HepG2 (cell line): Measurements from ENCODE around the gene MAGIX. TPM values are rescaled to one million over a fixed set of nuclear protein-coding genes. Genes with fewer than 3 reads are reported as not detected.

Experiments
- IRF2 ChIP-seq: IDR thresholded peaks from 2 replicates; pipeline ENCODE4 v1.6.1; 2018; ENCODE audit warnings: missing genetic modification reagents, missing compliant biosample characterization
- KLF9 ChIP-seq: IDR thresholded peaks from 2 replicates; pipeline ENCODE4 v1.6.1; 2016; ENCODE audit warnings: low read depth
- NFE2 ChIP-seq: sonication (generic); formaldehyde crosslinking; IDR thresholded peaks from 2 replicates; pipeline ENCODE4 v1.4.0; 2020; ENCODE audit warnings: missing genetic modification reagents
- PAX8 ChIP-seq: sonication (generic); formaldehyde crosslinking; IDR thresholded peaks from 2 replicates; pipeline ENCODE4 v1.8.0; 2022; ENCODE audit warnings: mild to moderate bottlenecking, missing genetic modification reagents, borderline replicate concordance
- PRPF4 ChIP-seq: fragments of 200-400 bp; formaldehyde crosslinking; IDR thresholded peaks from 2 replicates; pipeline ENCODE4 v1.6.1; 2016; ENCODE audit warnings: low read length, low read depth; ENCODE audit not compliant: poor library complexity, severe bottlenecking
- SKI ChIP-seq: fragments of 450-650 bp; IDR thresholded peaks from one replicate; pipeline ENCODE4 v1.6.1; 2018; ENCODE audit warnings: mild to moderate bottlenecking; ENCODE audit not compliant: partially characterized antibody
- SNAPC2 ChIP-seq: sonication (generic); formaldehyde crosslinking; IDR thresholded peaks from 2 replicates; pipeline ENCODE4 v1.8.1; 2022; ENCODE audit warnings: mild to moderate bottlenecking, missing genetic modification reagents
- SP1 ChIP-seq, 2 experiments: fragments of 450-650 bp in 1 of 2; sonication (generic) in 1 of 2; formaldehyde crosslinking in 1 of 2; IDR thresholded peaks; 2 replicates each; pipeline versions ENCODE4 v1.4.0 to v1.6.1; 2016 to 2020; ENCODE audit warnings: missing genetic modification reagents in 1 of 2
- TAF15 ChIP-seq: fragments of 200-400 bp; formaldehyde crosslinking; IDR thresholded peaks from one replicate; pipeline ENCODE4 v1.6.1; 2018; ENCODE audit warnings: mild to moderate bottlenecking, low read depth, low read length; ENCODE audit not compliant: poor library complexity, severe bottlenecking
- TBP ChIP-seq: sonication (generic); formaldehyde crosslinking; IDR thresholded peaks from 2 replicates; pipeline ENCODE4 v1.5.0; 2020; ENCODE audit warnings: missing genetic modification reagents
- TCF7L2 ChIP-seq: IDR thresholded peaks from 2 replicates; pipeline ENCODE4 v1.6.1; 2011; ENCODE audit warnings: mild to moderate bottlenecking, low read depth, low read length, moderate library complexity
- ZBTB7A ChIP-seq: sonication (generic); formaldehyde crosslinking; IDR thresholded peaks from 2 replicates; pipeline ENCODE4 v1.8.0; 2022; ENCODE audit warnings: mild to moderate bottlenecking, missing genetic modification reagents
- ZMYM3 ChIP-seq: sonication (generic); formaldehyde crosslinking; IDR thresholded peaks from 2 replicates; pipeline ENCODE4 v1.5.1; 2020; ENCODE audit warnings: mild to moderate bottlenecking, missing genetic modification reagents
- ZNF24 ChIP-seq: fragments of 450-650 bp; IDR thresholded peaks from 2 replicates; pipeline ENCODE4 v1.6.1; 2017; ENCODE audit warnings: antibody characterized with exemption, mild to moderate bottlenecking
- ZNF251 ChIP-seq: sonication (generic); formaldehyde crosslinking; IDR thresholded peaks from 2 replicates; pipeline ENCODE4 v1.9.0; 2021; ENCODE audit warnings: mild to moderate bottlenecking, missing genetic modification reagents
- ZNF530 ChIP-seq: sonication (generic); formaldehyde crosslinking; IDR thresholded peaks from 2 replicates; pipeline ENCODE4 v1.5.0; 2020; ENCODE audit warnings: low read depth, mild to moderate bottlenecking, missing genetic modification reagents
- ZNF546 ChIP-seq: sonication (generic); formaldehyde crosslinking; conservative IDR thresholded peaks from 2 replicates; pipeline ENCODE4 v1.8.1; 2023; ENCODE audit warnings: mild to moderate bottlenecking, missing genetic modification reagents
- ZNF7 ChIP-seq: IDR thresholded peaks from 2 replicates; pipeline ENCODE4 v1.6.1; 2016; ENCODE audit warnings: missing biosample characterization, missing genetic modification reagents
- ZNF780A ChIP-seq: sonication (generic); formaldehyde crosslinking; IDR thresholded peaks from 2 replicates; pipeline ENCODE4 v1.8.0; 2022; ENCODE audit warnings: mild to moderate bottlenecking, missing genetic modification reagents, moderate library complexity
- ZNF879 ChIP-seq: sonication (generic); formaldehyde crosslinking; IDR thresholded peaks from 2 replicates; pipeline ENCODE4 v1.8.1; 2023; ENCODE audit warnings: missing genetic modification reagents
- polyA plus RNA-seq, 8 experiments: library from polyadenylated mRNA; depleted of rRNA in 3 of 8; stranded (reverse) in 7 of 8; unstranded in 1 of 8; fragments of >200 nt; fragmentation: Illumina TruSeq in 4 of 8; extraction: Trizol in 4 of 8; gene quantifications; 2 replicates each; pipeline versions ENCODE4 v1.2.1 to v1.2.3, GENCODE V29; 2011 to 2016; ENCODE audit warnings: low read depth in 4 of 8, missing spikeins in 1 of 8, mixed read lengths in 1 of 8; ENCODE audit not compliant: insufficient read depth in 1 of 8
- total RNA-seq, 5 experiments: library from RNA; depleted of rRNA; stranded (reverse); fragments of >200 nt; fragmentation: Illumina TruSeq; extraction: Trizol; gene quantifications; 2 replicates each; pipeline ENCODE4 v1.2.3, GENCODE V29; 2016; ENCODE audit warnings: low read depth in 1 of 5
- TF ChIP-seq, protein P1 (sequence below): sonication (generic); formaldehyde crosslinking; IDR thresholded peaks from 2 replicates; pipeline ENCODE4 v1.4.0; 2020; ENCODE audit warnings: mild to moderate bottlenecking, missing genetic modification reagents, borderline replicate concordance
- TF ChIP-seq, protein P2 (sequence below): sonication (generic); formaldehyde crosslinking; IDR thresholded peaks from 2 replicates; pipeline ENCODE4 v1.4.0; 2020; ENCODE audit warnings: low read depth, mild to moderate bottlenecking, missing genetic modification reagents
- TF ChIP-seq, protein P3 (sequence below): sonication (generic); formaldehyde crosslinking; IDR thresholded peaks from 2 replicates; pipeline ENCODE4 v1.9.0; 2021; ENCODE audit warnings: missing genetic modification reagents, borderline replicate concordance

Gene MAGIX
- total and polyA plus RNA-seq, 2 of the 13 experiments (the other 11 are each of a cell fraction or from before 2014, with no cell fraction given): 0.63 to 1.2 TPM

DNA sequence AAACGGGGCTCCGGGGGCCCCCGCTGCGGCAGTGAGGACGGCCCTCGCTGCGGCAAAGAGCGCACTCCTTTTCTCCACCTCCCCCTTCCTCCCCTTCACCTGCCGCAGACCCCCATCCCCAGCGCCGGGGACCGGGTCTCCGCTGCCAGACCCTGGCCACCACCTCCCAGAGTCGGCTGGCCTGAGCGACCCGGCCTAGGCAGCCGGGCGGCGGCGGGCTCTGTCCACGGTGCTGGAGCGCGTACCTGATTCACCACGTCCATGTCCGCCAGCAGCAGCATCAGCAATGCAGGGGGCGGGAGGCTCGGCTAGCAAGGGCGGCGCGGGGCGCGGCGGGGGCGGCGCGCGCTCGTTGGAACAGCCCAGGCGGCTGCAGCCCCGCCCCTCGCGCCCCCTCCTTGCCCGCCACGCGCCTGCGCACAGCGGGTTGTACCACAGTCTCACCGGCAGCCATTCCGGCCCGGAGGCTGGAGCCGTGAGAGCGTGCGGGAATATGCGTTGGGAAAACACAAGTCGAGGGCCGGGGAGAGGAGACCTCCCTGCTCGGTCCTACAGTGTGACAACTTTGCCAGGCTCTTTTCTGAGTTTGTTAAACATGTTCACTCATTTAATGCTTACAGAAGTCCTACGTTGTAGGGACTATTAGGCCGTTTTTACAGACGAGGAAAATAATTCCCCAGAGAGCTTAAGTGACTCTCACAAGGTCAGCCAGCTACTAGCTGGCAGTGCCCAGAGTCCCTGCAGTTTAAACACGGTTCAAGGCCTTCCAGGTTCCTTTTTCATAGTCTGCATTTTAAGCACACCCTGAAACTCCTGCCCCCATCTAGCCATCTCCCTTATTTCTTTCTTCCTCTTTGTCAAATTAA, 37.6 kb downstream of the MAGIX start, which contains the start of gene SYP (continued):
- TF ChIP-seq, protein P1, sequence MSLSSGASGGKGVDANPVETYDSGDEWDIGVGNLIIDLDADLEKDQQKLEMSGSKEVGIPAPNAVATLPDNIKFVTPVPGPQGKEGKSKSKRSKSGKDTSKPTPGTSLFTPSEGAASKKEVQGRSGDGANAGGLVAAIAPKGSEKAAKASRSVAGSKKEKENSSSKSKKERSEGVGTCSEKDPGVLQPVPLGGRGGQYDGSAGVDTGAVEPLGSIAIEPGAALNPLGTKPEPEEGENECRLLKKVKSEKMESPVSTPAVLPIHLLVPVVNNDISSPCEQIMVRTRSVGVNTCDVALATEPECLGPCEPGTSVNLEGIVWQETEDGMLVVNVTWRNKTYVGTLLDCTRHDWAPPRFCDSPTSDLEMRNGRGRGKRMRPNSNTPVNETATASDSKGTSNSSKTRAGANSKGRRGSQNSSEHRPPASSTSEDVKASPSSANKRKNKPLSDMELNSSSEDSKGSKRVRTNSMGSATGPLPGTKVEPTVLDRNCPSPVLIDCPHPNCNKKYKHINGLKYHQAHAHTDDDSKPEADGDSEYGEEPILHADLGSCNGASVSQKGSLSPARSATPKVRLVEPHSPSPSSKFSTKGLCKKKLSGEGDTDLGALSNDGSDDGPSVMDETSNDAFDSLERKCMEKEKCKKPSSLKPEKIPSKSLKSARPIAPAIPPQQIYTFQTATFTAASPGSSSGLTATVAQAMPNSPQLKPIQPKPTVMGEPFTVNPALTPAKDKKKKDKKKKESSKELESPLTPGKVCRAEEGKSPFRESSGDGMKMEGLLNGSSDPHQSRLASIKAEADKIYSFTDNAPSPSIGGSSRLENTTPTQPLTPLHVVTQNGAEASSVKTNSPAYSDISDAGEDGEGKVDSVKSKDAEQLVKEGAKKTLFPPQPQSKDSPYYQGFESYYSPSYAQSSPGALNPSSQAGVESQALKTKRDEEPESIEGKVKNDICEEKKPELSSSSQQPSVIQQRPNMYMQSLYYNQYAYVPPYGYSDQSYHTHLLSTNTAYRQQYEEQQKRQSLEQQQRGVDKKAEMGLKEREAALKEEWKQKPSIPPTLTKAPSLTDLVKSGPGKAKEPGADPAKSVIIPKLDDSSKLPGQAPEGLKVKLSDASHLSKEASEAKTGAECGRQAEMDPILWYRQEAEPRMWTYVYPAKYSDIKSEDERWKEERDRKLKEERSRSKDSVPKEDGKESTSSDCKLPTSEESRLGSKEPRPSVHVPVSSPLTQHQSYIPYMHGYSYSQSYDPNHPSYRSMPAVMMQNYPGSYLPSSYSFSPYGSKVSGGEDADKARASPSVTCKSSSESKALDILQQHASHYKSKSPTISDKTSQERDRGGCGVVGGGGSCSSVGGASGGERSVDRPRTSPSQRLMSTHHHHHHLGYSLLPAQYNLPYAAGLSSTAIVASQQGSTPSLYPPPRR (CRISPR knock-in tag): no peak
- TF ChIP-seq TCF7L2: no peak
- TF ChIP-seq PAX8 (CRISPR knock-in tag): 0 out of 2 replicates have a peak, but pooled peaks have one; percentile 44
- 0 out of 2 replicates have a peak, but pooled peaks have one; percentile 44 for TF ChIP-seq ZNF879 (CRISPR knock-in tag)
- peak; percentile 86; the same call in 1 of the 2 replicates for TF ChIP-seq ZNF546 (CRISPR knock-in tag)
- no peak for TF ChIP-seq TAF15
- TF ChIP-seq ZNF530: no peak
- no peak for TF ChIP-seq ZMYM3 (CRISPR knock-in tag)
- peak; percentile 57; the same call in 1 of the 2 replicates for TF ChIP-seq ZBTB7A (CRISPR knock-in tag)
- TF ChIP-seq IRF2 (CRISPR knock-in tag): 0 out of 2 replicates have a peak, but pooled peaks have one; percentile 36
- no peak for TF ChIP-seq PRPF4
- TF ChIP-seq, protein P2, sequence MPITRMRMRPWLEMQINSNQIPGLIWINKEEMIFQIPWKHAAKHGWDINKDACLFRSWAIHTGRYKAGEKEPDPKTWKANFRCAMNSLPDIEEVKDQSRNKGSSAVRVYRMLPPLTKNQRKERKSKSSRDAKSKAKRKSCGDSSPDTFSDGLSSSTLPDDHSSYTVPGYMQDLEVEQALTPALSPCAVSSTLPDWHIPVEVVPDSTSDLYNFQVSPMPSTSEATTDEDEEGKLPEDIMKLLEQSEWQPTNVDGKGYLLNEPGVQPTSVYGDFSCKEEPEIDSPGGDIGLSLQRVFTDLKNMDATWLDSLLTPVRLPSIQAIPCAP (CRISPR knock-in tag): no peak
- TF ChIP-seq, protein P3, sequence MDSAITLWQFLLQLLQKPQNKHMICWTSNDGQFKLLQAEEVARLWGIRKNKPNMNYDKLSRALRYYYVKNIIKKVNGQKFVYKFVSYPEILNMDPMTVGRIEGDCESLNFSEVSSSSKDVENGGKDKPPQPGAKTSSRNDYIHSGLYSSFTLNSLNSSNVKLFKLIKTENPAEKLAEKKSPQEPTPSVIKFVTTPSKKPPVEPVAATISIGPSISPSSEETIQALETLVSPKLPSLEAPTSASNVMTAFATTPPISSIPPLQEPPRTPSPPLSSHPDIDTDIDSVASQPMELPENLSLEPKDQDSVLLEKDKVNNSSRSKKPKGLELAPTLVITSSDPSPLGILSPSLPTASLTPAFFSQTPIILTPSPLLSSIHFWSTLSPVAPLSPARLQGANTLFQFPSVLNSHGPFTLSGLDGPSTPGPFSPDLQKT (CRISPR knock-in tag): no peak
- no peak; the same call in 1 of the 2 replicates for TF ChIP-seq SNAPC2
- TF ChIP-seq ZNF780A: no peak; the same call in 1 of the 2 replicates
- TF ChIP-seq TBP (CRISPR knock-in tag): no peak
- no peak for TF ChIP-seq ZNF24
- no peak; the same call in 1 of the 2 replicates for TF ChIP-seq KLF9 (CRISPR knock-in tag)
- no peak for TF ChIP-seq SP1 (IDR thresholded peaks at IDR 0.05)
- TF ChIP-seq SP1 (CRISPR knock-in tag; IDR thresholded peaks at IDR 0.05): peak; percentile 73
- no peak for TF ChIP-seq NFE2 (CRISPR knock-in tag)
- no peak for TF ChIP-seq ZNF251
- no peak for TF ChIP-seq ZNF7
- TF ChIP-seq SKI: peak; percentile 70
